Measurements from ENCODE around the gene ALDH3B2. TPM values are rescaled to one million over a fixed set of nuclear protein-coding genes. Genes with fewer than 3 reads are reported as not detected.

Gene ALDH3B2
- polyA plus RNA-seq, 3 donors = not detected

- H2AFZ ChIP-seq (ENCODE audit: insufficient read depth, low read depth, low read length, poor library complexity, severe bottlenecking) = no peak overlapping the region
- Mint-ChIP-seq H3K36me3 (no peaks in the 10 kb centered on the region), H3K4me3 (no peak overlapping the region), H3K4me1 (no peaks in the 10 kb centered on the region), H3K9me3 (peaks cover 6 to 38% (median 20%) of the 10 kb centered on the region in 7 donors), H3K27ac (no peak overlapping the region), H3K27me3 (ENCODE audit: low read depth in 3 of 3) (peaks cover 2 to 6% (median 2%) of the 10 kb centered on the region in 3 donors)
- no peak overlapping the region for H3K4me3 ChIP-seq (replicated peaks in 1 of 3; ENCODE audit: low read depth in 2 of 3, low read length in 3 of 3)
- no peak overlapping the region for H3K9ac ChIP-seq (ENCODE audit: insufficient read depth, low read length, poor library complexity, severe bottlenecking)
- no peak overlapping the region for H3K27ac ChIP-seq (ENCODE audit: low read depth in 1 of 2, low read length in 2 of 2)
- H3K27me3 ChIP-seq (ENCODE audit: control insufficient read depth in 2 of 2, insufficient read depth in 2 of 2, low read length in 2 of 2) = no peaks in the 10 kb centered on the region
- no peaks in the 10 kb centered on the region for H3K4me1 ChIP-seq (ENCODE audit: control insufficient read depth in 1 of 2, insufficient read depth in 2 of 2, low read length in 2 of 2)
- peaks cover 16 to 18% of the 10 kb centered on the region in 2 donors for H3K9me3 ChIP-seq (replicated peaks in 1 of 2; ENCODE audit: control insufficient read depth in 1 of 2, insufficient read depth in 1 of 2, low read length in 2 of 2)
- TF ChIP-seq CTCF (IDR thresholded peaks at IDR 0.05) = no peak
- DNase-seq = peak; percentile 34 to 54 (median 52)
- no peaks in the 10 kb centered on the region for H3K79me2 ChIP-seq (ENCODE audit: insufficient read depth, low read length)
- intact Hi-C loops (cut with micrococcal nuclease) = loop anchor here in 1 of 2 donors (5.0 kb wide), 1 partner anchor 84 kb away; no protein-coding TSS in a partner anchor
- H4K20me1 ChIP-seq (ENCODE audit: insufficient read depth, low read length) = no peaks in the 10 kb centered on the region
- 50% methylated on average over 1 of the region's 4 CpGs for WGBS (ENCODE audit: insufficient coverage)
- no peaks in the 10 kb centered on the region for H3K36me3 ChIP-seq (replicated peaks in 1 of 2; ENCODE audit: control insufficient read depth in 1 of 2, insufficient read depth in 2 of 2, low read length in 2 of 2)
- no peak overlapping the region for H3K4me2 ChIP-seq (replicated peaks; ENCODE audit: extremely low read depth, low read length, poor library complexity, severe bottlenecking)
Observed at GRCh38 chr11:67656278-67656922, 18.0 kb downstream of the ALDH3B2 start.

GRCh38 chr11:67654225-67654624, 20.2 kb downstream of the ALDH3B2 start:
- H3K9me3 Mint-ChIP-seq = peaks cover 6 to 38% (median 20%) of the 10 kb centered on the region in 7 donors
- Histone ChIP-seq H3K4me3 (replicated peaks in 1 of 3; ENCODE audit: low read depth in 2 of 3, low read length in 3 of 3) (no peak overlapping the region), H3K27me3 (ENCODE audit: control insufficient read depth in 2 of 2, insufficient read depth in 2 of 2, low read length in 2 of 2) (no peaks in the 10 kb centered on the region), H3K4me2 (replicated peaks; ENCODE audit: extremely low read depth, low read length, poor library complexity, severe bottlenecking) (no peak overlapping the region), H4K20me1 (ENCODE audit: insufficient read depth, low read length) (no peaks in the 10 kb centered on the region), H3K36me3 (replicated peaks in 1 of 2; ENCODE audit: control insufficient read depth in 1 of 2, insufficient read depth in 2 of 2, low read length in 2 of 2) (no peaks in the 10 kb centered on the region), H3K9me3 (replicated peaks in 1 of 2; ENCODE audit: control insufficient read depth in 1 of 2, insufficient read depth in 1 of 2, low read length in 2 of 2) (peaks cover 16 to 18% of the 10 kb centered on the region in 2 donors), H3K27ac (ENCODE audit: low read depth in 1 of 2, low read length in 2 of 2) (no peak overlapping the region), H2AFZ (ENCODE audit: insufficient read depth, low read depth, low read length, poor library complexity, severe bottlenecking) (no peak overlapping the region), H3K79me2 (ENCODE audit: insufficient read depth, low read length) (no peaks in the 10 kb centered on the region), H3K9ac (ENCODE audit: insufficient read depth, low read length, poor library complexity, severe bottlenecking) (no peak overlapping the region), H3K4me1 (ENCODE audit: control insufficient read depth in 1 of 2, insufficient read depth in 2 of 2, low read length in 2 of 2) (peaks cover 14 to 20% of the 10 kb centered on the region in 2 donors)
- H3K4me3 Mint-ChIP-seq = no peak overlapping the region
- peaks cover 2 to 6% (median 5%) of the 10 kb centered on the region in 3 donors for H3K27me3 Mint-ChIP-seq (ENCODE audit: low read depth in 3 of 3)
- 53% methylated on average over 3 of the region's 9 CpGs for WGBS (ENCODE audit: insufficient coverage)
- H3K36me3 Mint-ChIP-seq = no peaks in the 10 kb centered on the region
- intact Hi-C loops (cut with micrococcal nuclease) = no loop called here
- TF ChIP-seq CTCF (IDR thresholded peaks at IDR 0.05) = no peak
- H3K27ac Mint-ChIP-seq = no peak overlapping the region
- peaks cover 18% of the 10 kb centered on the region for H3K4me1 Mint-ChIP-seq
- DNase-seq = no peak
